Right lung (tissue), 5 donors: ENCODE measurements around the gene ZDHHC19. TPM values are rescaled to one million over a fixed set of nuclear protein-coding genes. Genes with fewer than 3 reads are reported as not detected.
A peak's percentile ranks its signal among the peaks of the same experiment; 100 is the strongest.
"Not testable (repeated sequence)": the region's sequence is repeated elsewhere in the genome, so short reads cannot be mapped to it uniquely, and the experiment has no call there.

Source experiments
- DNase-seq, 2 donors: peaks; one replicate each; pipeline ENCODE4 v3.0.0-alpha.2; 2013
- polyA plus RNA-seq, 5 donors: library from polyadenylated mRNA; unstranded; fragments of 120-200 nt; gene quantifications; one replicate each; pipeline versions ENCODE4 v1.2.1 to v1.2.3, GENCODE V29; 2013; ENCODE audit warnings: inconsistent platforms in 1 of 5, low replicate concordance in 1 of 5; ENCODE audit not compliant: insufficient read length in 5 of 5, insufficient read depth in 1 of 5

Gene ZDHHC19
- polyA plus RNA-seq, 5 donors, result 0.27 to 0.47 TPM; not detected in 3

- DNase-seq, result no peak
Observed at GRCh38 chr3:196179380-196180308, 31.6 kb downstream of the ZDHHC19 start.

GRCh38 chr3:196178993-196179379 lies 32.2 kb downstream of the ZDHHC19 start:
- DNase-seq, result no peak

DNA sequence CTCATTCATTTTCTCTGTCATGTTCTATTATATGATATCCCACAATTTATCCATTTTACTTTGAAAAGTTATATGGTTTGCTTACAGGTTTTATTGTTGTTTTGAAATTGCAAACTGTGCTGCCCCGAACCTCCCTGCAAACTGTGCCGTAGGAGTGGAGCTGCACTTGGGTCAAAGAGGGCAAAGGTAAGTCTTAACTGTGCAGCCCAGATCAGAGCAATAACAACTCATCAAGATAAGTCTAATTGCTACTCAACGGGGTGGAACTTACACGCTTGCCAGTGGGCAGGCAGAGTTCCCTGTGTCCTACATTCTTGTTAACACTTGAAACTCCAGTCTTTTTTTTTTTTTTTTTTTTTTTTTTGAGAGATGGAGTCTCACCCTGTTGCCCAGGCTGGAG lies 33.2 kb downstream of the ZDHHC19 start:
- DNase-seq, result no peak

GRCh38 chr3:196177567-196177966 lies 33.6 kb downstream of the ZDHHC19 start:
- DNase-seq, result no peak

DNA sequence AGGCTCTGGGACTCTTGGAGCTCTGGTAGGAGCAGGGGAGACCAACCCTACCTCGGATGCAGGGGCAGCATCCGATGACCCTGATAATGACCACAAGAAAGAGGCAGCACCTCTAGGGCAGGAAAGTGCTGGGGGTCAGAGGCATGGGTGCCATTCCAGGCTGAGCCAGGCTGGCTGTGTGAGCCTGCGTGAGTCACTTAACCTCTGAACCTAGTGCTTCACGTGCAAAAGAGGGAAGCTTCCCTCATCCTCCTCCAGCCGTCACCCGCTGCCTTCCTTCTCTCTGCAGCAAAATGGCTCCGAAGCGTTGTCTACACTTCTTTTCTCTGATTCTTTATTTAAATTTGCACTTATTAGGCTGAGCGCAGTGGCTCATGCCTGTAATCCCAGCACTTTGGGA lies 35.5 kb downstream of the ZDHHC19 start:
- no peak for DNase-seq

GRCh38 chr3:196175116-196175625 lies 36.0 kb downstream of the ZDHHC19 start:
- DNase-seq, result no peak

- no peak for DNase-seq
Observed at GRCh38 chr3:196174652-196175051, 36.5 kb downstream of the ZDHHC19 start.

- DNase-seq, result not testable (repeated sequence)
Observed at GRCh38 chr3:196170296-196170695, 40.9 kb downstream of the ZDHHC19 start.

DNA sequence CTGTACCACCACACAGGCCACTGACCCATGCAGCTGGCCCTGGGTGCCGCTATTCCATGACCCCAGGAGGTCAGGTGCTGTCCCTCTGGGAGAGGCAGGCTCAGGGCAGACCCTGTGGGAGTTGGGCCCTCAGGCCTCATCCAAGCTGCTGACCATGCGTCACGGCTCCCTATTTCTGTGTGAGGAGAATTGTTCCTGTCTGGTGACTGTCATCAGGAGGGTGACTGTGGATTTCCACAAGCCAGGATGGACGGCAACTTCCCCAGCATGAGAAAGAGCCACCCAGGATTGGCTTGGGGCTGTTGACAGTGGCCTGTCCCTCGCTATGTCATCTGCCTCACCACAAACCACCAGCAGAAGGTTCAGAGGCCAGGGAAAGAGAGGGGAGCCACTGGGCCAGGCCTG lies 41.4 kb downstream of the ZDHHC19 start:
- DNase-seq, result no peak

GRCh38 chr3:196168808-196169391 lies 42.3 kb downstream of the ZDHHC19 start:
- no peak for DNase-seq

DNA sequence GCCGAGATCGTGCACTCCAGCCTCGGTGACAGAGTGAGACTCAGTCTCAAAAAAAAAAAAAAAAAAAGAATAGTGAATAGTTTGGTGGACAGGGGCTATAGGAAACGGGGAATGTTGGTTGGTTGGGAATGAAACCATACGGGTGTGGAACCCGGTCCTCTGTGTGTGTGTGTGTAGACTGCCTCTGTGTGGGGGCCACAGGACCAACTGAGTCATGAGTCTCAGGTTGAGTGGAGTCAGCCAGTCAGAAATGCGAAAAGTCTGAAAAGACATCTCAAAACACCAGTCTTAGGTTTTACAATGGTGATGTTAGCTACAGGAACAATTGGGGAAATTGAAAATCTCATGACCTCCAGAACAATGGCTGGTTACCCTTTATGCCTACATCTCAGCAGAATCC lies 44.5 kb downstream of the ZDHHC19 start:
- DNase-seq, result no peak

DNA sequence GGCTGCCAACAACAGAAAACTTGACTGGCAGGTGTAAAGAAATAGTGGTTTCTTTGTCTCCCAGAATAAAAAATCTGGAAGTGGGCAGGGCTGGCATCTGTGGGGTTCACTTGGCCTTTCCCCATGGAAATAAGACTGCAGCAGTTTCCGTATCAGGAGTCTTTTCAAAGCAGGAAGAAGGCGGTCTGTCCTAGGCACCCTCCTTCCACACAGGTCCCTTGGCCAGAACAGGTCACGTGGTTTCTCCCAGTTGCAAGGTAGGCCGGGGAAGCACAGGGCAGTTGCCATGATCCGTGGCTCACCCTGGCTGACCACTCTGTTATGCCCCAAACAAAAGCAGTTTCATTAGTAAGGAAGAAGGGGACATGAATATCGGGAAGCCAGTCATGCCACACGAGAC lies 45.4 kb downstream of the ZDHHC19 start:
- DNase-seq, result no peak

- not testable (repeated sequence) for DNase-seq
Observed at GRCh38 chr3:196165006-196165575, 46.1 kb downstream of the ZDHHC19 start.

DNA sequence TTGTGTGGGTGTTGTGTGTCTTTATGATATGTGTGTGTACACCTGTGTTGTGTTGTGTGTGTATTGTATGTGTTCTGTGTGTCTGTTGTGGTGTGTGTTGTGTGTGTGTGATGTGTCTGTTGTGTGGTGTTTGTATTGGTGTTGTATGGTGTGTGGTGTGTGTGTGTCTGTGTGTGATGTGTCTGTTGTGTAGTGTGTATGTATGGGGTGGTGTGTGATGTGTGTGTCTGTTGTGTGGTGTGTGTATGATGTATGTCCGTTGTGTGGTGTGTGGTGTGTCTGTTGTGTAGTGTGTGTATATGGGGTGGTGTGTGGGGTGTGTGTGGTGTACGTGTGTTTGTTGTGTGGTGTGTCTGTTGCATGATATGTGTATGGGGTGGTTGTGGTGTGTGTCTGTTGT lies 46.6 kb downstream of the ZDHHC19 start:
- DNase-seq, result no peak

DNA sequence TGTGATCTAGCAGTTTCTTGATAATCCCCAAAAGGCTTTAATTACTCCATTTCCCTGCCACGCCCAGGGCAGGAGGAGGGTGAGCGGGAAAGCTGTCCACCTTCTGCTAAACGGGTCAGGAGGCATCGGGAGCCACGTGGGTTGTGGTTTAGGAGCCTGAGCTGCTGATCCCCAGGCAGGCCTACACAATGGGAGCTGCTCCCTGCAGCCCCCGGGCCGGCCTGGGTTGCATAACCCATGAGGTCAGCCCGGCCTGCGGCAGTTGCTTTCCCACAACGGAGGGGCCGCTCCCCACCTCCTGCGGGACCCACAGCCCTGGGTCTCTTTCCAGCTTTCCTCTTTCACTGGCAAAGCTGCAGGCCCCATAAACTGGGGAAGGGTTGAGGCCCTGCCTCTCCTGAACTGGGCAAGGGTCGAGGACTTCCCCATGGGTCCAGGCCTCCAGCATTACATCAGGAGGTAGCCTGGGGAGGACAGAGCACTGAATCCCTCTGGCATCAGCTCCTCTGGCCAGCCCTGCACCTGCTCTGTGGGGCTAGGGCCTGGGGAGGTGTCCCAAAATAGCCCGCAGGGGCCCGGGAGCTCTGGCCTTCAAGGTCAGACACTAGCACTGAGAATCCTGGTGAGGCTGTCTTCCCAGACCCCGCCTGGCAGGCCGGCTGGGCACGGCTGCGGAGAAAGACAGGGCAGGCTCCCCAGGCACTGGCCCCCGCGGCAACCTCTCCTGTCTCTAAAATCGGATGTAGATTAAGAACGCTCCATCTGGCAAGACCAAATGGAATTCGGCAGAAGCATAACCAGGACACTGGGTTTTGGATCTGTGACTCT lies 47.3 kb downstream of the ZDHHC19 start:
- no peak for DNase-seq

DNA sequence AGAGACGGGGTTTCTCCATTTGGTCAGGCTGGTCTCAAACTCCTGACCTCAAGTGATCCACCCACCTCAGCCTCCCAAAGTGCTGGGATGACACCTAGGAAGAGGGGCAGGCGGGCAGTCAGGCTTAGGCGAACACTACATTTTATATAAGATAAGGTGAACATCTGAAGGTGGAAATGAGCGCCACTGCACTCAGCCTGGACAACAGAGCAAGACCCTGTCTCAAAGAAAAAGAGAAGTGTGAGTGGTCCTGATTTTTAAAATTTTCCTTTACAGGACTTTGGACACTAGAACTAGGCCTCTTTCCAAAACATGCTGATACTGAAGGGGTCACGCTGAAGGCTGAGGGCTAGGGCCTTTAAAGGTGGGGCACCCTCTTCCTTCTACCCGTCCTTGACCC lies 48.0 kb downstream of the ZDHHC19 start:
- no peak for DNase-seq

- DNase-seq, result no peak
Observed at GRCh38 chr3:196162679-196163078, 48.5 kb downstream of the ZDHHC19 start.

DNA sequence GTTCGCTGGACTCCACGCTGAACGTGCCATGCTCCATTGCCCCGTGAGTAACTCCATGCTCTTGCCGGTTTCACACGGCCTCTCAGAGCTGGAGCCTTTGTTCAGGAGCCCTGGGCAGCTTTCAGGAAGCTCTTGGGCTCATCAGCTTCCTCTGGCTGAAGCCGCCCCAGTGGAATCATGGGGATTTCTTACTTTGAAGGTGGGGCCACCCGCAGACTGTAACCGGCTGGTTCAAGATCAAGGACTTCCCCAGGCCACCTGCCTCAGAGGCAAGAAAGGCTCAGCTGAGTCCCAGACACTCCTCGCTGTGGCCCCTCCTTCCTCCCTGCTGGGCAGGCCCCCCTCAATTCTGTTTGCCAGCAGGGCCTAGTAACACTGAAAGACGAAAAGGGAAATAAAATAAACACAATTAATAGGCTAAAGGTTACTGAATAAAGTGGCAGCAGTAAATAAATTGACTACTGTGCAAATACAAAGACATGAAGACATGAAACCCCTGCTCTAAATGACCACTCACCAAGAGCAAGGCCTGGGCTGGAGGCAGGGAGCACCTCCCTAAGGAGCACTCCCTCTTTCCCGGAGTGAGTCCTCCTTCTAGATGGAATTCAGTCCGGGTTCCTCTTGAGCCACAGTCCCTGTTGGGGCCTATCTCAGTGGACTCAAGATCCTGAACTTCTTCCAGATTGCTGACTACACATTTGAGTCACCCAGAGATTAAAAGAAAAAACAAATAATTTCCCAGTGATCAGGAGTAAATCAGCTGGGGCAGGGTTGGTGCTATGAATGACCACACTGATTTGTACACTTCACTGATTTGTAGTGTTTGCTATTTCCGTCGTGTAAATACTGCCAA lies 51.0 kb downstream of the ZDHHC19 start:
- peak; percentile 38 to 44 for DNase-seq

GRCh38 chr3:196159526-196159925 lies 51.7 kb downstream of the ZDHHC19 start:
- no peak for DNase-seq

DNA sequence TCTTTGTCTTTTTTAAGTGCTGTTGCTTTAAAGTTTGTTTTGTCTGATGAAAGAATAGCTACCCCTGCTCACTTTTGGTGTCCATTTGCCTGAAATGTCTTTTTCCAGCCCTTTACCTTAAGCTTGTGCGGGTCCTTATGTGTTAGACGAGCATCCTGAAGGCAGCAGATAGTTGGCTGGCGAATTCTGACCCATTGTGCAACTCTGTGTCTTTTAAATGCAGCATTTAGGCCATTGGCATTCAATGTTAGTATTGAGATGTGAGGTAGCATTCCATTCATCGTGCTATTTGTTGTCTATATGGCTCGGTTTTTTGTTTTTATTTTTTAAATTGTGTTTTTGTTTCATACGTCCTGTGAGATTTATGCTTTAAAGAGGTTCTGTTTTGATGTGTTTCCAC lies 55.0 kb downstream of the ZDHHC19 start:
- no peak for DNase-seq

GRCh38 chr3:196150481-196150880 lies 60.7 kb downstream of the ZDHHC19 start:
- DNase-seq, result no peak
